ENCODE data around the gene AARS2. TPM values are rescaled to one million over a fixed set of nuclear protein-coding genes. Genes with fewer than 3 reads are reported as not detected.
"Not testable (repeated sequence)": the region's sequence is repeated elsewhere in the genome, so short reads cannot be mapped to it uniquely, and the experiment has no call there.

The AARS2 gene
- total and polyA plus RNA-seq, 10 of the 15 experiments (the other 5 are each of a cell fraction or from before 2014, with no cell fraction given): 0.71 to 18.3 (median 12.7) TPM

DNA sequence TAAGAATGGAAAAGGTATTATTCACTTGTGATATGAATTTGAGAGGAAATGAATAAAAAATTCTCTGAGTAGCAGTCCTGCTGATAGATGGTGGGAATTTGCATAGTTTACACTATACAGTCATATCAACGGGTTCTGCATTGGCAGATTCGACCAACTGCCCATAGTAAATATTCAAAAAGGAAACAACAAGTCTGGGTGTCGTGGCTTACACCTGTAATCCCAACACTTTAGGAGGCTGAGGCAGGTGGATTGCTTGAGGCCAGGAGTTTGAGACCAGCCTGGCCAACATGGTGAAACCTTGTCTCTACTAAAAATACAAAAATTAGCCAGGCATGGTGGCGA is 37.5 kb upstream of the AARS2 start:
- ATAC-seq; H3K4me2 ChIP-seq (ENCODE audit: control insufficient read depth, insufficient read depth); H3K27me3 ChIP-seq (replicated peaks in 1 of 2; ENCODE audit: control insufficient read depth in 2 of 2, insufficient read depth in 2 of 2, low read length in 1 of 2); in situ Hi-C loops (cut with MboI); DNase-seq (ENCODE audit: low read depth, low spot score); CTCF ChIA-PET; H3K4me3 ChIP-seq; H3K79me2 ChIP-seq (ENCODE audit: control insufficient read depth, insufficient read depth, low read length); FAIRE-seq; RAD21 ChIA-PET (ENCODE audit: unreplicated experiment); H3K27ac ChIP-seq (ENCODE audit: control insufficient read depth, insufficient read depth); H3K9me3 ChIP-seq (replicated peaks; ENCODE audit: control insufficient read depth, insufficient read depth, low read length); H4K20me1 ChIP-seq (ENCODE audit: control insufficient read depth, insufficient read depth); BruUV-seq (replicated peaks); H3K36me3 ChIP-seq (ENCODE audit: control insufficient read depth in 2 of 2, insufficient read depth in 2 of 2, low read length in 1 of 2); H3K4me1 ChIP-seq (ENCODE audit: control insufficient read depth, insufficient read depth, low read length); H3K9ac ChIP-seq (ENCODE audit: control insufficient read depth, insufficient read depth, low read length); H2AFZ ChIP-seq (ENCODE audit: control insufficient read depth, low read depth, low read length); intact Hi-C loops (cut with micrococcal nuclease; ENCODE audit: unreplicated experiment): not testable (repeated sequence)
- ChIA-PET POLR2A (interaction anchor here (0.7 kb wide), 1 partner anchor 29 kb away, joined by 4 read pairs; no protein-coding TSS in a partner anchor), SMC1A (ENCODE audit: uncharacterized antibody, unreplicated experiment) (interaction anchor here (1.1 kb wide), 1 partner anchor 20 kb away, joined by 3 read pairs; no protein-coding TSS in a partner anchor)
- WGBS (ENCODE audit: insufficient coverage, insufficient replicate concordance, low lambda C conversion rate, missing lambda C conversion rate): 8% methylated on average over 4 of the region's 4 CpGs

DNA sequence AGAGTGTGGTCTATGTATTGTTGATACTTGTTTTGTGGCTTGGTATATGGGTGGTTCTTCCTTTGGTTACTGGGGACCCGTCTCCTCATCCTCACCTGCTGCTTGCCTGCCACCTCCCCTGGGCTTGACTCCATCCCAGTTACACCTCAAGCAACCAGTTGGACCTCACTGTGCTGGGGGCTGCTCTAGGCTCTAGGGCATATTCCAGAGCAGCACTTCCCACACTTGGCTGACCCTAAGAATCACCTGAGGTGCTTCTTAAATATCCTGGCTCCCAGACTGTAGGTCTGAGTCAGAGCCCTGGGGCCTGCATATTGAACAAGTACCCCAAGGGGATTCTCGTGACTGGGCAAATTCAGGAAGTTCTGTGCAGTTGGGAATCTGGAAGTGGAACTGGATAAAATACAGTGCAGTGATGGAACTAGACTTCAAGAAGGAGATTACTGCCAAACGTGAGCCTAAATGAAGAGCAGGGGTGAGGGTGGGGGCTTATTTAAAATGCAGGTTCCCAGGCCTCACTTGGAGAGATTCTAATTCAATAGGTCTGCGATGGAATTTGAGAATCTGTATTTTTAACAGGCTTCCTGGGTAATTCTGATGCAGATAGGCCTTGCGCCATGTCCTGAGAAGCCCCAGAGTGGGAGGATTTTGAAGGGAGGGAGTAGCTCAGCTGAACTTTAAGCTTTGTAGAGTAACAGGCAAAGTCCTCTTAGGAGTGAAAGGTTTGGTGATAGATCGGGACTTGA is 36.9 kb upstream of the AARS2 start:
- RAD21 ChIA-PET (ENCODE audit: unreplicated experiment): no interaction called here
- CTCF ChIA-PET: no interaction called here
- SMC1A ChIA-PET (ENCODE audit: uncharacterized antibody, unreplicated experiment): no interaction called here
- TF ChIP-seq SUPT20H (IDR thresholded peaks at IDR 0.05; ENCODE audit: borderline replicate concordance, control insufficient read depth, low read depth, low read length): no peak
- TF ChIP-seq ASH2L (IDR thresholded peaks at IDR 0.05; ENCODE audit: borderline replicate concordance, low read depth): no peak
- TF ChIP-seq, protein P1, sequence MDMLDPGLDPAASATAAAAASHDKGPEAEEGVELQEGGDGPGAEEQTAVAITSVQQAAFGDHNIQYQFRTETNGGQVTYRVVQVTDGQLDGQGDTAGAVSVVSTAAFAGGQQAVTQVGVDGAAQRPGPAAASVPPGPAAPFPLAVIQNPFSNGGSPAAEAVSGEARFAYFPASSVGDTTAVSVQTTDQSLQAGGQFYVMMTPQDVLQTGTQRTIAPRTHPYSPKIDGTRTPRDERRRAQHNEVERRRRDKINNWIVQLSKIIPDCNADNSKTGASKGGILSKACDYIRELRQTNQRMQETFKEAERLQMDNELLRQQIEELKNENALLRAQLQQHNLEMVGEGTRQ (IDR thresholded peaks at IDR 0.05; ENCODE audit: borderline replicate concordance, low read depth, low read length): no peak
- TF ChIP-seq CHD2 (IDR thresholded peaks at IDR 0.05; ENCODE audit: borderline replicate concordance, low read depth, low read length): no peak
- TF ChIP-seq SUZ12 (IDR thresholded peaks at IDR 0.05; ENCODE audit: unreplicated experiment): no peak
- TF ChIP-seq RFX5 (IDR thresholded peaks at IDR 0.05; ENCODE audit: low read depth, low read length): no peak
- TF ChIP-seq HDAC6 (IDR thresholded peaks at IDR 0.05; ENCODE audit: unreplicated experiment): no peak
- no peak for TF ChIP-seq MEF2A (IDR thresholded peaks at IDR 0.05; ENCODE audit: insufficient read depth, low read depth, low read length)
- no peak for TF ChIP-seq TAF1 (IDR thresholded peaks at IDR 0.05; ENCODE audit: borderline replicate concordance, low read depth, low read length)
- no peak for TF ChIP-seq HDGF (IDR thresholded peaks at IDR 0.05)
- TF ChIP-seq NR2F1 (conservative IDR thresholded peaks at IDR 0.05): no peak
- no peak for TF ChIP-seq CHD1 (IDR thresholded peaks at IDR 0.05; ENCODE audit: low read depth, low read length)
- TF ChIP-seq, protein P2, sequence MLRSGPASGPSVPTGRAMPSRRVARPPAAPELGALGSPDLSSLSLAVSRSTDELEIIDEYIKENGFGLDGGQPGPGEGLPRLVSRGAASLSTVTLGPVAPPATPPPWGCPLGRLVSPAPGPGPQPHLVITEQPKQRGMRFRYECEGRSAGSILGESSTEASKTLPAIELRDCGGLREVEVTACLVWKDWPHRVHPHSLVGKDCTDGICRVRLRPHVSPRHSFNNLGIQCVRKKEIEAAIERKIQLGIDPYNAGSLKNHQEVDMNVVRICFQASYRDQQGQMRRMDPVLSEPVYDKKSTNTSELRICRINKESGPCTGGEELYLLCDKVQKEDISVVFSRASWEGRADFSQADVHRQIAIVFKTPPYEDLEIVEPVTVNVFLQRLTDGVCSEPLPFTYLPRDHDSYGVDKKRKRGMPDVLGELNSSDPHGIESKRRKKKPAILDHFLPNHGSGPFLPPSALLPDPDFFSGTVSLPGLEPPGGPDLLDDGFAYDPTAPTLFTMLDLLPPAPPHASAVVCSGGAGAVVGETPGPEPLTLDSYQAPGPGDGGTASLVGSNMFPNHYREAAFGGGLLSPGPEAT (IDR thresholded peaks at IDR 0.05; ENCODE audit: low read depth): no peak
- no peak for TF ChIP-seq NFYB (IDR thresholded peaks at IDR 0.05; ENCODE audit: insufficient read depth, low read depth, low read length)
- TF ChIP-seq TARDBP (IDR thresholded peaks at IDR 0.05; ENCODE audit: borderline replicate concordance): no peak
- no peak for TF ChIP-seq RB1 (IDR thresholded peaks at IDR 0.05; ENCODE audit: borderline replicate concordance)

More for the DNA sequence above, 36.9 kb upstream of the AARS2 start:
- no peaks in the 10 kb centered on the region for H3K9me3 ChIP-seq (replicated peaks; ENCODE audit: control insufficient read depth, insufficient read depth, low read length)
- H3K4me1 ChIP-seq (ENCODE audit: control insufficient read depth, insufficient read depth, low read length): no peaks in the 10 kb centered on the region
- no peak for DNase-seq (ENCODE audit: low read depth, low spot score)
- FAIRE-seq: no peak
- no TSS peak for BruUV-seq (replicated peaks)
- in situ Hi-C loops (cut with MboI): no loop called here
- no peak overlapping the region for H2AFZ ChIP-seq (ENCODE audit: control insufficient read depth, low read depth, low read length)
- POLR2A ChIA-PET: interaction anchor here (0.7 kb wide), 1 partner anchor 30 kb away, joined by 4 read pairs; no protein-coding TSS in a partner anchor
- H4K20me1 ChIP-seq (ENCODE audit: control insufficient read depth, insufficient read depth): no peaks in the 10 kb centered on the region
- intact Hi-C loops (cut with micrococcal nuclease; ENCODE audit: unreplicated experiment): no loop called here
- no peaks in the 10 kb centered on the region for H3K79me2 ChIP-seq (ENCODE audit: control insufficient read depth, insufficient read depth, low read length)
- H3K27me3 ChIP-seq (replicated peaks in 1 of 2; ENCODE audit: control insufficient read depth in 2 of 2, insufficient read depth in 2 of 2, low read length in 1 of 2): 0 out of 4 replicates have a peak, but pooled peaks cover 0 to under 1% of the 10 kb centered on the region in 2 experiments
- H3K9ac ChIP-seq (ENCODE audit: control insufficient read depth, insufficient read depth, low read length): no peak overlapping the region
- no peak overlapping the region for H3K4me3 ChIP-seq
- no peak overlapping the region for H3K4me2 ChIP-seq (ENCODE audit: control insufficient read depth, insufficient read depth)
- 27% methylated on average over 6 of the region's 6 CpGs for WGBS (ENCODE audit: insufficient coverage, insufficient replicate concordance, low lambda C conversion rate, missing lambda C conversion rate)
- ATAC-seq: no peak
- H3K27ac ChIP-seq (ENCODE audit: control insufficient read depth, insufficient read depth): no peak overlapping the region
- no peaks in the 10 kb centered on the region for H3K36me3 ChIP-seq (ENCODE audit: control insufficient read depth in 2 of 2, insufficient read depth in 2 of 2, low read length in 1 of 2)
